CD14-positive monocyte (primary cell): ENCODE results near the gene PSMA8. TPM values are rescaled to one million over a fixed set of nuclear protein-coding genes. Genes with fewer than 3 reads are reported as not detected.

Source experiments
- DNase-seq, 3 donors: peaks; one replicate each; pipeline ENCODE4 v3.0.0-alpha.2; 2011 to 2022
- H2AFZ ChIP-seq: 2 replicates; pipeline ENCODE4 v1.6.0; 2012; ENCODE audit warnings: mild to moderate bottlenecking, low read depth, low read length, inconsistent platforms; ENCODE audit not compliant: insufficient read depth, poor library complexity, severe bottlenecking
- H3K27ac ChIP-seq, 2 donors: 1 replicate in 1 of 2; 2 replicates in 1 of 2; pipeline ENCODE4 v1.5.1; 2012 to 2013; ENCODE audit warnings: low read length in 2 of 2, control low read depth in 1 of 2, inconsistent platforms in 1 of 2, low read depth in 1 of 2, mild to moderate bottlenecking in 1 of 2
- H3K27me3 ChIP-seq, 2 donors: one replicate each; pipeline versions ENCODE4 v1.6.0 to v1.6.1; 2011 to 2013; ENCODE audit warnings: low read length in 2 of 2; ENCODE audit not compliant: control insufficient read depth in 2 of 2, insufficient read depth in 2 of 2
- H3K36me3 ChIP-seq, 2 donors: replicated peaks in 1 of 2; 1 replicate in 1 of 2; 2 replicates in 1 of 2; pipeline versions ENCODE4 v1.5.1 to v1.6.1; 2012 to 2013; ENCODE audit warnings: low read length in 2 of 2, control low read depth in 1 of 2, inconsistent platforms in 1 of 2, mild to moderate bottlenecking in 1 of 2; ENCODE audit not compliant: insufficient read depth in 2 of 2, control insufficient read depth in 1 of 2
- H3K4me1 ChIP-seq, 2 donors: 1 replicate in 1 of 2; 2 replicates in 1 of 2; pipeline versions ENCODE4 v1.5.1 to v1.6.1; 2012 to 2013; ENCODE audit warnings: low read length in 2 of 2, control low read depth in 1 of 2, inconsistent platforms in 1 of 2, mild to moderate bottlenecking in 1 of 2, moderate library complexity in 1 of 2; ENCODE audit not compliant: insufficient read depth in 2 of 2, control insufficient read depth in 1 of 2
- H3K4me2 ChIP-seq: replicated peaks from 2 replicates; pipeline ENCODE3; 2012; ENCODE audit warnings: low read length, moderate library complexity, mild to moderate bottlenecking; ENCODE audit not compliant: poor library complexity, severe bottlenecking; ENCODE audit errors: extremely low read depth
- H3K4me3 ChIP-seq, 3 experiments: fragments of 200-600 bp in 1 of 3; sonication (generic) in 1 of 3; replicated peaks in 1 of 3; 1 replicate in 2 of 3; 2 replicates in 1 of 3; pipeline ENCODE4 v1.5.1; 2011 to 2013; ENCODE audit warnings: low read length in 3 of 3, mild to moderate bottlenecking in 3 of 3, control low read depth in 2 of 3, low read depth in 2 of 3, inconsistent platforms in 1 of 3, moderate library complexity in 1 of 3
- H3K79me2 ChIP-seq: 2 replicates; pipeline ENCODE4 v1.6.0; 2012; ENCODE audit warnings: mild to moderate bottlenecking, control low read depth, inconsistent platforms, low read length, moderate library complexity; ENCODE audit not compliant: insufficient read depth
- H3K9ac ChIP-seq: 2 replicates; pipeline ENCODE4 v1.6.0; 2017; ENCODE audit warnings: low read length, mild to moderate bottlenecking; ENCODE audit not compliant: insufficient read depth, poor library complexity, severe bottlenecking
- H3K9me3 ChIP-seq, 2 donors: replicated peaks in 1 of 2; 1 replicate in 1 of 2; 2 replicates in 1 of 2; pipeline versions ENCODE4 v1.5.1 to v1.6.1; 2012 to 2013; ENCODE audit warnings: low read length in 2 of 2, control low read depth in 1 of 2; ENCODE audit not compliant: control insufficient read depth in 1 of 2, insufficient read depth in 1 of 2
- H4K20me1 ChIP-seq: 2 replicates; pipeline ENCODE4 v1.6.0; 2012; ENCODE audit warnings: mild to moderate bottlenecking, low read length, control low read depth, moderate library complexity; ENCODE audit not compliant: insufficient read depth
- H3K27ac Mint-ChIP-seq, 7 donors: one replicate each; pipeline ENCODE4 v1.8.0; 2020; ENCODE audit warnings: mild to moderate bottlenecking in 7 of 7, mixed read lengths in 7 of 7, moderate library complexity in 6 of 7, inconsistent platforms in 2 of 7
- H3K27me3 Mint-ChIP-seq, 3 donors: one replicate each; pipeline ENCODE4 v1.8.0; 2021 to 2022; ENCODE audit warnings: low read depth in 3 of 3, mild to moderate bottlenecking in 3 of 3, mixed read lengths in 3 of 3, moderate library complexity in 3 of 3, inconsistent platforms in 1 of 3
- H3K36me3 Mint-ChIP-seq, 2 donors: one replicate each; pipeline ENCODE4 v1.8.0; 2020; ENCODE audit warnings: mixed read lengths in 2 of 2, inconsistent platforms in 1 of 2, mild to moderate bottlenecking in 1 of 2
- H3K4me1 Mint-ChIP-seq: one replicate; pipeline ENCODE4 v1.8.0; 2020; ENCODE audit warnings: mild to moderate bottlenecking, mixed read lengths
- H3K4me3 Mint-ChIP-seq, 2 donors: one replicate each; pipeline ENCODE4 v1.8.0; 2020; ENCODE audit warnings: mild to moderate bottlenecking in 2 of 2, mixed read lengths in 2 of 2, moderate library complexity in 1 of 2
- H3K9me3 Mint-ChIP-seq, 7 donors: one replicate each; pipeline ENCODE4 v1.8.0; 2020 to 2022; ENCODE audit warnings: mixed read lengths in 7 of 7, mild to moderate bottlenecking in 6 of 7, moderate library complexity in 6 of 7, inconsistent platforms in 2 of 7
- CTCF ChIP-seq: fragments of 200-600 bp; IDR thresholded peaks from one replicate; pipeline ENCODE4 v1.8.0; 2022; ENCODE audit warnings: antibody characterized with exemption, mild to moderate bottlenecking
- WGBS: methylation state at CpG from one replicate; pipeline ENCODE4 v1.1.5; 2013; ENCODE audit warnings: missing lambda C conversion rate; ENCODE audit not compliant: insufficient coverage; 5-methylcytosine and 5-hydroxymethylcytosine counted together
- intact Hi-C, 2 donors: fragments of 100-400 bp; cut with micrococcal nuclease; formaldehyde crosslinking; loops; one replicate each; pipeline versions ENCODE4 v1.15.0 to v1.15.1; 2023
- polyA plus RNA-seq, 3 donors: library from polyadenylated mRNA; depleted of rRNA in 1 of 3; unstranded in 2 of 3; stranded (reverse) in 1 of 3; fragments of 300-500 nt in 2 of 3; fragments of >200 nt in 1 of 3; fragmentation: Illumina TruSeq in 2 of 3; gene quantifications; 1 replicate in 2 of 3; 2 replicates in 1 of 3; pipeline ENCODE4 v1.2.3, GENCODE V29; 2012 to 2021

The PSMA8 gene
- polyA plus RNA-seq, 3 donors: 0.13 TPM; not detected in 2

- WGBS: 100% methylated on average over 1 of the region's 1 CpG
- H3K27ac ChIP-seq: no peak overlapping the region
- H2AFZ ChIP-seq: no peak overlapping the region
- peaks cover 0 to 8% (median 3%) of the 10 kb centered on the region in 3 donors for H3K27me3 Mint-ChIP-seq
- peaks cover 0 to 3% of the 10 kb centered on the region in 2 donors for H3K9me3 ChIP-seq
- H3K36me3 ChIP-seq: no peaks in the 10 kb centered on the region
- H3K27me3 ChIP-seq: no peaks in the 10 kb centered on the region
- intact Hi-C loops: no loop called here
- no peak overlapping the region for H3K4me3 Mint-ChIP-seq
- H3K4me1 Mint-ChIP-seq: no peaks in the 10 kb centered on the region
- H3K4me2 ChIP-seq: no peak overlapping the region
- no peak overlapping the region for H3K4me3 ChIP-seq
- no peaks in the 10 kb centered on the region for H3K79me2 ChIP-seq
- H3K36me3 Mint-ChIP-seq: no peaks in the 10 kb centered on the region
- H3K4me1 ChIP-seq: no peaks in the 10 kb centered on the region
- H3K9ac ChIP-seq: no peak overlapping the region
- no peak for DNase-seq
- no peak for TF ChIP-seq CTCF
- H3K27ac Mint-ChIP-seq: no peak overlapping the region
- no peaks in the 10 kb centered on the region for H4K20me1 ChIP-seq
- peaks cover 0 to 14% (median 8%) of the 10 kb centered on the region in 7 donors for H3K9me3 Mint-ChIP-seq
Measured at GRCh38 chr18:26104035-26104434, 29.6 kb upstream of the PSMA8 start.

- 98% methylated on average over 5 of the region's 5 CpGs for WGBS
- no peak overlapping the region for H3K4me3 Mint-ChIP-seq
- no peaks in the 10 kb centered on the region for H3K4me1 ChIP-seq
- no peak overlapping the region for H3K27ac ChIP-seq
- intact Hi-C loops: no loop called here
- no peaks in the 10 kb centered on the region for H3K4me1 Mint-ChIP-seq
- TF ChIP-seq CTCF: no peak
- peaks cover 6 to 10% of the 10 kb centered on the region in 2 donors for H3K9me3 ChIP-seq
- DNase-seq: no peak
- no peak overlapping the region for H3K9ac ChIP-seq
- no peak overlapping the region for H2AFZ ChIP-seq
- no peaks in the 10 kb centered on the region for H4K20me1 ChIP-seq
- no peaks in the 10 kb centered on the region for H3K36me3 ChIP-seq
- H3K36me3 Mint-ChIP-seq: no peaks in the 10 kb centered on the region
- peaks cover 6 to 17% (median 13%) of the 10 kb centered on the region in 7 donors for H3K9me3 Mint-ChIP-seq
- no peaks in the 10 kb centered on the region for H3K27me3 ChIP-seq
- no peak overlapping the region for H3K4me3 ChIP-seq
- peaks cover 0 to 1% (median 0%) of the 10 kb centered on the region in 3 donors for H3K27me3 Mint-ChIP-seq
- no peak overlapping the region for H3K4me2 ChIP-seq
- no peak overlapping the region for H3K27ac Mint-ChIP-seq
- H3K79me2 ChIP-seq: no peaks in the 10 kb centered on the region
Measured at GRCh38 chr18:26119246-26119645, 14.4 kb upstream of the PSMA8 start.
